Astrocyte (in vitro differentiated cells and primary cell): ENCODE results near the gene TMEM196. TPM values are rescaled to one million over a fixed set of nuclear protein-coding genes. Genes with fewer than 3 reads are reported as not detected.

ENCODE experiments used
- DNase-seq: peaks from one replicate; pipeline ENCODE4 v3.0.0-alpha.2; 2010; ENCODE audit warnings: low read depth
- FAIRE-seq: peaks from 2 replicates; lab custom pipeline; 2011; peaks lifted over from hg19 to GRCh38; lab: Jason Lieb, UNC
- H2AFZ ChIP-seq: 2 replicates; pipeline ENCODE4 v1.6.0; 2012; ENCODE audit warnings: low read depth, low read length, inconsistent platforms
- H3K27ac ChIP-seq: 2 replicates; pipeline ENCODE4 v1.5.1; 2011; ENCODE audit warnings: low read depth, low read length, inconsistent platforms
- H3K27me3 ChIP-seq: 2 replicates; pipeline ENCODE4 v1.6.0; 2011; ENCODE audit warnings: low read length, inconsistent platforms; ENCODE audit not compliant: insufficient read depth
- H3K36me3 ChIP-seq: 2 replicates; pipeline ENCODE4 v1.5.1; 2011; ENCODE audit warnings: low read length, inconsistent platforms; ENCODE audit not compliant: insufficient read depth
- H3K4me1 ChIP-seq: 2 replicates; pipeline ENCODE4 v1.5.1; 2011; ENCODE audit warnings: low read length, inconsistent platforms; ENCODE audit not compliant: insufficient read depth
- H3K4me2 ChIP-seq: 2 replicates; pipeline ENCODE4 v1.6.0; 2012; ENCODE audit warnings: low read length, inconsistent platforms
- H3K4me3 ChIP-seq: 2 replicates; pipeline ENCODE4 v1.5.1; 2011; ENCODE audit warnings: low read depth, mild to moderate bottlenecking, low read length, inconsistent platforms; ENCODE audit not compliant: insufficient read depth
- H3K79me2 ChIP-seq: 2 replicates; pipeline ENCODE4 v1.6.0; 2012; ENCODE audit warnings: mild to moderate bottlenecking, low read length, inconsistent platforms; ENCODE audit not compliant: insufficient read depth
- H3K9ac ChIP-seq: 2 replicates; pipeline ENCODE4 v1.6.0; 2012; ENCODE audit warnings: mild to moderate bottlenecking, low read length, inconsistent platforms
- H3K9me3 ChIP-seq: 2 replicates; pipeline ENCODE4 v1.5.1; 2012; ENCODE audit warnings: low read depth, mild to moderate bottlenecking, low read length, inconsistent platforms; ENCODE audit not compliant: insufficient read depth
- H4K20me1 ChIP-seq: 2 replicates; pipeline ENCODE4 v1.6.0; 2012; ENCODE audit warnings: low read length, inconsistent platforms; ENCODE audit not compliant: insufficient read depth
- H3K27ac Mint-ChIP-seq: one replicate; pipeline ENCODE4 v1.8.0; 2021; ENCODE audit warnings: mild to moderate bottlenecking, mixed read lengths; ENCODE audit not compliant: unreplicated experiment
- H3K27me3 Mint-ChIP-seq: one replicate; pipeline ENCODE4 v1.8.0; 2021; ENCODE audit warnings: low read depth, mixed read lengths; ENCODE audit not compliant: unreplicated experiment
- H3K36me3 Mint-ChIP-seq: one replicate; pipeline ENCODE4 v1.8.0; 2021; ENCODE audit warnings: low read depth, mixed read lengths; ENCODE audit not compliant: unreplicated experiment
- H3K4me1 Mint-ChIP-seq: one replicate; pipeline ENCODE4 v1.8.0; 2021; ENCODE audit warnings: low read depth, mixed read lengths; ENCODE audit not compliant: unreplicated experiment
- H3K4me3 Mint-ChIP-seq: one replicate; pipeline ENCODE4 v1.8.0; 2021; ENCODE audit warnings: mild to moderate bottlenecking, moderate library complexity, mixed read lengths; ENCODE audit not compliant: unreplicated experiment
- H3K9me3 Mint-ChIP-seq: one replicate; pipeline ENCODE4 v1.8.0; 2021; ENCODE audit warnings: mild to moderate bottlenecking, mixed read lengths; ENCODE audit not compliant: unreplicated experiment
- CTCF ChIP-seq: IDR thresholded peaks from 2 replicates; pipeline ENCODE4 v1.5.1; 2011; ENCODE audit warnings: low read depth, mild to moderate bottlenecking, inconsistent platforms, low read length, moderate library complexity; ENCODE audit not compliant: insufficient read depth
- EZH2 ChIP-seq: IDR thresholded peaks from 2 replicates; pipeline ENCODE4 v1.6.1; 2012; ENCODE audit warnings: mild to moderate bottlenecking, low read length, inconsistent platforms; ENCODE audit not compliant: insufficient read depth
- total RNA-seq: library from RNA; stranded (reverse); gene quantifications from 2 replicates; pipeline ENCODE4 v1.2.1, GENCODE V29; 2021

The TMEM196 gene
- total RNA-seq, 1 donor from 2014 or later: not detected

GRCh38 chr7:19677180-19677579 lies 96.2 kb downstream of the TMEM196 start:
- Histone ChIP-seq H3K79me2 (no peaks in the 10 kb centered on the region), H4K20me1 (no peaks in the 10 kb centered on the region), H3K9me3 (no peaks in the 10 kb centered on the region), H3K27ac (no peak overlapping the region), H3K4me2 (no peak overlapping the region), H2AFZ (no peak overlapping the region), H3K9ac (no peak overlapping the region), H3K4me1 (no peaks in the 10 kb centered on the region), H3K36me3 (no peaks in the 10 kb centered on the region), H3K27me3 (no peaks in the 10 kb centered on the region), H3K4me3 (no peak overlapping the region)
- Mint-ChIP-seq H3K4me1 (peaks cover 12% of the 10 kb centered on the region), H3K36me3 (no peaks in the 10 kb centered on the region), H3K4me3 (no peak overlapping the region), H3K27ac (no peak overlapping the region), H3K27me3 (no peaks in the 10 kb centered on the region), H3K9me3 (no peaks in the 10 kb centered on the region)
- peak; percentile 41 for DNase-seq
- TF ChIP-seq CTCF (no peak), EZH2 (no peak)
- FAIRE-seq: no peak

GRCh38 chr7:19675816-19676215 lies 97.6 kb downstream of the TMEM196 start:
- Histone ChIP-seq H3K36me3 (no peaks in the 10 kb centered on the region), H3K27ac (no peak overlapping the region), H3K9me3 (no peaks in the 10 kb centered on the region), H3K27me3 (no peaks in the 10 kb centered on the region), H3K79me2 (no peaks in the 10 kb centered on the region), H3K4me2 (no peak overlapping the region), H3K4me3 (no peak overlapping the region), H2AFZ (no peak overlapping the region), H4K20me1 (no peaks in the 10 kb centered on the region), H3K9ac (no peak overlapping the region), H3K4me1 (no peaks in the 10 kb centered on the region)
- Mint-ChIP-seq H3K9me3 (no peaks in the 10 kb centered on the region), H3K36me3 (no peaks in the 10 kb centered on the region), H3K4me1 (peaks cover 12% of the 10 kb centered on the region), H3K27me3 (no peaks in the 10 kb centered on the region), H3K27ac (no peak overlapping the region), H3K4me3 (no peak overlapping the region)
- FAIRE-seq: no peak
- no peak for DNase-seq
- no peak for TF ChIP-seq CTCF
- no peak for TF ChIP-seq EZH2

GRCh38 chr7:19674266-19674960 lies 99.0 kb downstream of the TMEM196 start:
- H3K36me3 Mint-ChIP-seq: no peaks in the 10 kb centered on the region
- FAIRE-seq (no peak), DNase-seq (peak; percentile 47)
- H3K4me1 ChIP-seq: no peaks in the 10 kb centered on the region
- peaks cover 12% of the 10 kb centered on the region for H3K4me1 Mint-ChIP-seq
- H4K20me1 ChIP-seq: no peaks in the 10 kb centered on the region
- no peak overlapping the region for H2AFZ ChIP-seq
- no peak overlapping the region for H3K4me3 ChIP-seq
- no peak overlapping the region for H3K27ac ChIP-seq
- no peak overlapping the region for H3K4me3 Mint-ChIP-seq
- H3K27me3 ChIP-seq: no peaks in the 10 kb centered on the region
- H3K79me2 ChIP-seq: no peaks in the 10 kb centered on the region
- TF ChIP-seq CTCF: no peak
- no peak for TF ChIP-seq EZH2
- no peaks in the 10 kb centered on the region for H3K9me3 Mint-ChIP-seq
- no peak overlapping the region for H3K9ac ChIP-seq
- H3K4me2 ChIP-seq: no peak overlapping the region
- H3K27ac Mint-ChIP-seq: peak overlapping the region; percentile 73
- H3K36me3 ChIP-seq: no peaks in the 10 kb centered on the region
- H3K27me3 Mint-ChIP-seq: no peaks in the 10 kb centered on the region
- H3K9me3 ChIP-seq: no peaks in the 10 kb centered on the region
